ENCODE data around the gene PHF21A. TPM values are rescaled to one million over a fixed set of nuclear protein-coding genes. Genes with fewer than 3 reads are reported as not detected.

The PHF21A gene
- total and polyA plus RNA-seq, 2 experiments from 2014 or later: 42.1 to 55.6 TPM

GRCh38 chr11:46048198-46048597 lies 73.1 kb downstream of the PHF21A start:
- DNase-seq (ENCODE audit: low read depth in 1 of 2, low spot score in 1 of 2): no peak
- Histone ChIP-seq H3K27me3 (no peaks in the 10 kb centered on the region), H3K9me3 (ENCODE audit: low read depth) (no peaks in the 10 kb centered on the region), H3K4me1 (ENCODE audit: low read depth) (peaks cover 51% of the 10 kb centered on the region), H3K4me3 (no peak overlapping the region), H3K27ac (peak overlapping the region; percentile 94), H3K36me3 (no peaks in the 10 kb centered on the region)
- no peak for TF ChIP-seq CTCF (IDR thresholded peaks at IDR 0.05; ENCODE audit: low read depth, low read length)

- peaks cover 48% of the 10 kb centered on the region for H3K4me1 ChIP-seq (ENCODE audit: low read depth)
- no peaks in the 10 kb centered on the region for H3K27me3 ChIP-seq
- H3K9me3 ChIP-seq (ENCODE audit: low read depth): no peaks in the 10 kb centered on the region
- DNase-seq (ENCODE audit: low read depth in 1 of 2, low spot score in 1 of 2): peak in 1 of 2 donors; percentile 41
- peak overlapping the region; percentile 23 for H3K27ac ChIP-seq
- H3K36me3 ChIP-seq: no peaks in the 10 kb centered on the region
- H3K4me3 ChIP-seq: no peak overlapping the region
- TF ChIP-seq CTCF (IDR thresholded peaks at IDR 0.05; ENCODE audit: low read depth, low read length): no peak
Measured at GRCh38 chr11:46047520-46047919, 73.7 kb downstream of the PHF21A start.

GRCh38 chr11:46045811-46046210 lies 75.4 kb downstream of the PHF21A start:
- H3K9me3 ChIP-seq (ENCODE audit: low read depth): no peaks in the 10 kb centered on the region
- no peak for DNase-seq (ENCODE audit: low read depth in 1 of 2, low spot score in 1 of 2)
- no peak overlapping the region for H3K4me3 ChIP-seq
- TF ChIP-seq CTCF (IDR thresholded peaks at IDR 0.05; ENCODE audit: low read depth, low read length): no peak
- H3K27ac ChIP-seq: no peak overlapping the region
- no peaks in the 10 kb centered on the region for H3K27me3 ChIP-seq
- H3K36me3 ChIP-seq: no peaks in the 10 kb centered on the region
- peaks cover 31% of the 10 kb centered on the region for H3K4me1 ChIP-seq (ENCODE audit: low read depth)

GRCh38 chr11:46044601-46045000 lies 76.7 kb downstream of the PHF21A start:
- no peak overlapping the region for H3K27ac ChIP-seq
- H3K9me3 ChIP-seq (ENCODE audit: low read depth): no peaks in the 10 kb centered on the region

GRCh38 chr11:46039990-46040389 lies 81.3 kb downstream of the PHF21A start:
- no peaks in the 10 kb centered on the region for H3K27me3 ChIP-seq
- H3K4me3 ChIP-seq: no peak overlapping the region
- peak in 1 of 2 donors; percentile 81 for DNase-seq (ENCODE audit: low read depth in 1 of 2, low spot score in 1 of 2)

More at GRCh38 chr11:46044601-46045000, 76.7 kb downstream of the PHF21A start:
- H3K4me1 ChIP-seq (ENCODE audit: low read depth): peaks cover 22% of the 10 kb centered on the region
- H3K4me3 ChIP-seq: no peak overlapping the region
- H3K36me3 ChIP-seq: no peaks in the 10 kb centered on the region
- no peak for DNase-seq (ENCODE audit: low read depth in 1 of 2, low spot score in 1 of 2)
- H3K27me3 ChIP-seq: no peaks in the 10 kb centered on the region
- no peak for TF ChIP-seq CTCF (IDR thresholded peaks at IDR 0.05; ENCODE audit: low read depth, low read length)

More at GRCh38 chr11:46039990-46040389, 81.3 kb downstream of the PHF21A start:
- Histone ChIP-seq H3K36me3 (no peaks in the 10 kb centered on the region), H3K27ac (no peak overlapping the region), H3K4me1 (ENCODE audit: low read depth) (peaks cover 4% of the 10 kb centered on the region), H3K9me3 (ENCODE audit: low read depth) (no peaks in the 10 kb centered on the region)
- no peak for TF ChIP-seq CTCF (IDR thresholded peaks at IDR 0.05; ENCODE audit: low read depth, low read length)

All from cardiac muscle cell (in vitro differentiated cells and primary cell).